Muscle layer of colon (tissue), 2 donors: Measurements from ENCODE around the gene CLMN.

ENCODE experiments used
- H3K27ac ChIP-seq: one replicate; pipeline ENCODE4 v1.7.0; 2013; ENCODE audit warnings: low read depth, mild to moderate bottlenecking, low read length, moderate library complexity
- H3K27me3 ChIP-seq, 2 donors: one replicate each; pipeline ENCODE4 v1.7.0; 2013; ENCODE audit warnings: low read length in 2 of 2, mild to moderate bottlenecking in 2 of 2; ENCODE audit not compliant: insufficient read depth in 2 of 2, control insufficient read depth in 1 of 2
- H3K36me3 ChIP-seq: one replicate; pipeline ENCODE4 v1.7.0; 2013; ENCODE audit warnings: mild to moderate bottlenecking, low read length; ENCODE audit not compliant: insufficient read depth
- H3K4me1 ChIP-seq: one replicate; pipeline ENCODE4 v1.7.0; 2013; ENCODE audit warnings: mild to moderate bottlenecking, low read length; ENCODE audit not compliant: insufficient read depth
- H3K4me3 ChIP-seq, 2 donors: one replicate each; pipeline ENCODE4 v1.7.0; 2013; ENCODE audit warnings: low read length in 2 of 2, low read depth in 1 of 2, mild to moderate bottlenecking in 1 of 2, moderate library complexity in 1 of 2
- H3K9ac ChIP-seq: one replicate; pipeline ENCODE4 v1.7.0; 2013; ENCODE audit warnings: low read length
- H3K9me3 ChIP-seq: one replicate; pipeline ENCODE4 v1.7.0; 2013; ENCODE audit warnings: mild to moderate bottlenecking, low read length
- donor health status: abdominal sarcoma.
- donor health status: Adenocarcinoma of cecum.

Gene CLMN

DNA sequence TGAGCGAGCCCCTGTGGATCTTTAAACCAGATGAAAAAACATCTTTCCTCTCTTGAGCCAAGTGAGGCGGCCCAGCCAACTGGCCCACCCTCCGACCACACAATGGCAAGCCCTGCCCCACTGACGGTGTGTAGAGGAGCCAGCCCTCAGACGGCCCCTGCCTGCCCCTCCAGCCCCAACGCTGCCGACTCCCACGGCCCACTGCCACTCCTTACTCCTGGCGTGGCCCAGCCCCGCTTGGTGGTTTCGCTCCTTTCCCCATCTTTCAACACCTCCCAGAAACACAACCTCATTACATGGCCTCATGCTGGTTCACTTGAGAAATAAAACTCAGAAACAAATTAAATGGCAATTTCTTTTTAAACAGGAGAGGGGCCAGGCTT is 81.8 kb downstream of the CLMN start:
- Histone ChIP-seq H3K9ac (no peak overlapping the region), H3K27me3 (no peaks in the 10 kb centered on the region), H3K4me1 (peaks cover 4% of the 10 kb centered on the region), H3K36me3 (no peaks in the 10 kb centered on the region), H3K27ac (no peak overlapping the region), H3K4me3 (no peak overlapping the region), H3K9me3 (no peaks in the 10 kb centered on the region)

DNA sequence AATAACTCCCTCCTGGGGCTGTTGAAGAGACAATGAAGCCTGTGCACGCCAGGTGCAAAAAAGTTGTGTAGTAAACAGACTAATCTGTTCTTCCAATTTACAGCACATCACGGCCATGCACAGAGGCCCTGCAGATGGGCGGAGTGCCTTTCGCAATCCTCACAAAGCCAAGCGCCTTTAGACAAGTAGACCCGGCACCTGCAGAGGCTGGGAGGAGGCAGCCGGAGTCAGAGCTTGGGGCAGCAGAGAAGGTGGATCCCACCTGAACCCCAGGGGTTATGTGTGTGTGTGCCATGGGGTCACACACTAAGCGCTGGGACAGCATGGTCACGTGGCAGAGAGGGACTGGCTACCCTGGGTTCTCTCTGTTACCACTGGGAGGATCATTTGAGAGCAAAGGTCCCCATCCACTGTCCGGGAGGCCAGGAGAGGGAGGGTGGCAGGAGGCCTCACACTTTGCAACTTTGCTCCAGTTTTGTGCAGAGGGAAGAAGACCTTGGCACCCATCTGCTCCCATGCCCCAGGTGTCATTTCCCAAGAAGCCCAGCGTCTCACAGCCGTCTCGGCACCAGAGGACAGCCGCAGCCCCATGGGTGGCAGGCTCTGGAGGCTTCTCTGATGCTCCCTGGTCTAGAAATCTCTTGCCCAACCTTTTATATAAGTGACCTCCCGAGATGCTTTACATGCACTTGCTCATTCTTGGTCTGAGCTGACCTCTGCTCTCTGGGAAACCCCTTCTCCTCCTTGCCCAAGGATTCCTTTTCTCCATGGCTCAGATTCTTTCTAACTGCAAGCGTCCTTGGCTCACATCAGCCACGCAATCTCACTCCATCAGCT is 82.4 kb downstream of the CLMN start:
- Histone ChIP-seq H3K27me3 (no peaks in the 10 kb centered on the region), H3K4me1 (peaks cover 4% of the 10 kb centered on the region), H3K4me3 (no peak overlapping the region), H3K9ac (no peak overlapping the region), H3K27ac (no peak overlapping the region), H3K36me3 (no peaks in the 10 kb centered on the region), H3K9me3 (no peaks in the 10 kb centered on the region)

- H3K4me3 ChIP-seq = no peak overlapping the region
- H3K27me3 ChIP-seq = no peaks in the 10 kb centered on the region
- no peak overlapping the region for H3K9ac ChIP-seq
- H3K27ac ChIP-seq = no peak overlapping the region
- no peaks in the 10 kb centered on the region for H3K36me3 ChIP-seq
- H3K9me3 ChIP-seq = no peaks in the 10 kb centered on the region
- H3K4me1 ChIP-seq = peaks cover 4% of the 10 kb centered on the region
Observed at GRCh38 chr14:95236221-95236620, 83.5 kb downstream of the CLMN start.

DNA sequence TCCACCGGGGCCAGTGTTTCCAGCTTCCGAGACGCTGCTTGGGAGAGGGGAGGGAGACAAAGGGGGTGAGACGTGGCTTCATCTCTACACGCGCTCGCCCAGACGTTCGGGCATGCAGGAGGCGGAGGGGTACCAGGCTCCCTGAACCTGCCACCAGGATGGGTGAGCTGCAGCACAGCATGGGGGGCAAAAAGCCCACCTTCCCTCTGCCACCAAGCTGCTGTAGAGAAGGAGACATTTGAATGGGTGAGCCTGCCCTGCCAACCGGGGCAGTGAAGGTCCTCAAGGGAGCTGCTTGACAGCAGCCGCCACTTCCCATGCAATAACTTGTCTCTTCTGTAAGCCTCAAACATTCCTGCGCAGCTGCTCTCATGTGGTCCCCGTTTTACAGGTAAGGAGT is 83.9 kb downstream of the CLMN start:
- Histone ChIP-seq H3K9ac (no peak overlapping the region), H3K36me3 (no peaks in the 10 kb centered on the region), H3K27me3 (no peaks in the 10 kb centered on the region), H3K4me1 (peaks cover 4% of the 10 kb centered on the region), H3K27ac (no peak overlapping the region), H3K4me3 (no peak overlapping the region), H3K9me3 (no peaks in the 10 kb centered on the region)

GRCh38 chr14:95235351-95235750 is 84.4 kb downstream of the CLMN start:
- no peaks in the 10 kb centered on the region for H3K9me3 ChIP-seq
- H3K4me3 ChIP-seq = no peak overlapping the region
- H3K36me3 ChIP-seq = no peaks in the 10 kb centered on the region
- no peaks in the 10 kb centered on the region for H3K27me3 ChIP-seq
- peaks cover 4% of the 10 kb centered on the region for H3K4me1 ChIP-seq
- no peak overlapping the region for H3K9ac ChIP-seq
- no peak overlapping the region for H3K27ac ChIP-seq

- Histone ChIP-seq H3K36me3 (no peaks in the 10 kb centered on the region), H3K27me3 (no peaks in the 10 kb centered on the region), H3K27ac (no peak overlapping the region), H3K4me1 (peaks cover 4% of the 10 kb centered on the region), H3K9me3 (no peaks in the 10 kb centered on the region), H3K9ac (no peak overlapping the region), H3K4me3 (no peak overlapping the region)
Observed at GRCh38 chr14:95234426-95234825, 85.3 kb downstream of the CLMN start.

- peaks cover 4% of the 10 kb centered on the region for H3K4me1 ChIP-seq
- H3K27ac ChIP-seq = no peak overlapping the region
- no peaks in the 10 kb centered on the region for H3K27me3 ChIP-seq
- no peak overlapping the region for H3K9ac ChIP-seq
- no peaks in the 10 kb centered on the region for H3K9me3 ChIP-seq
- no peak overlapping the region for H3K4me3 ChIP-seq
- H3K36me3 ChIP-seq = no peaks in the 10 kb centered on the region
Observed at GRCh38 chr14:95233702-95234241, 85.9 kb downstream of the CLMN start.

GRCh38 chr14:95232894-95233584 is 86.7 kb downstream of the CLMN start:
- H3K9ac ChIP-seq = no peak overlapping the region
- no peaks in the 10 kb centered on the region for H3K9me3 ChIP-seq
- H3K27ac ChIP-seq = no peak overlapping the region
- peaks cover 4% of the 10 kb centered on the region for H3K4me1 ChIP-seq
- no peak overlapping the region for H3K4me3 ChIP-seq
- no peaks in the 10 kb centered on the region for H3K36me3 ChIP-seq
- no peaks in the 10 kb centered on the region for H3K27me3 ChIP-seq

- no peak overlapping the region for H3K9ac ChIP-seq
- H3K9me3 ChIP-seq = no peaks in the 10 kb centered on the region
- H3K4me3 ChIP-seq = no peak overlapping the region
- H3K4me1 ChIP-seq = peaks cover 10% of the 10 kb centered on the region
- H3K36me3 ChIP-seq = no peaks in the 10 kb centered on the region
- no peaks in the 10 kb centered on the region for H3K27me3 ChIP-seq
- H3K27ac ChIP-seq = no peak overlapping the region
Observed at GRCh38 chr14:95231966-95232633, 87.6 kb downstream of the CLMN start.

GRCh38 chr14:95229749-95230148 is 90.0 kb downstream of the CLMN start:
- peaks cover 13% of the 10 kb centered on the region for H3K4me1 ChIP-seq
- no peaks in the 10 kb centered on the region for H3K36me3 ChIP-seq
- H3K27ac ChIP-seq = no peak overlapping the region

GRCh38 chr14:95228240-95228639 is 91.5 kb downstream of the CLMN start:
- no peak overlapping the region for H3K27ac ChIP-seq
- no peaks in the 10 kb centered on the region for H3K36me3 ChIP-seq
- H3K4me1 ChIP-seq = peaks cover 13% of the 10 kb centered on the region
- H3K9ac ChIP-seq = no peak overlapping the region
- H3K27me3 ChIP-seq = no peaks in the 10 kb centered on the region
- H3K4me3 ChIP-seq = no peak overlapping the region
- no peaks in the 10 kb centered on the region for H3K9me3 ChIP-seq

More at GRCh38 chr14:95229749-95230148, 90.0 kb downstream of the CLMN start:
- Histone ChIP-seq H3K9ac (no peak overlapping the region), H3K27me3 (no peaks in the 10 kb centered on the region), H3K4me3 (no peak overlapping the region), H3K9me3 (no peaks in the 10 kb centered on the region)
